Measurements from ENCODE around the gene TMCC1.

GRCh38 chr3:129845956-129846355, 47.6 kb downstream of the TMCC1 start:
- TF ChIP-seq POLR2A (IDR thresholded peaks at IDR 0.05) (no peak), CTCF (IDR thresholded peaks at IDR 0.05) (no peak)
